Spleen (tissue), 11 donors: Measurements from ENCODE around the gene KIAA2012. TPM values are rescaled to one million over a fixed set of nuclear protein-coding genes. Genes with fewer than 3 reads are reported as not detected.

Experiments used
- DNase-seq: peaks from one replicate; pipeline ENCODE4 v3.0.0-alpha.2; 2020
- H3K27ac ChIP-seq, 8 donors: fragments of 200-600 bp; sonication (generic) in 7 of 8; 1 replicate in 4 of 8; 2 replicates in 4 of 8; pipeline versions ENCODE4 v1.5.0 to v1.8.0; 2016 to 2021; ENCODE audit warnings: inconsistent platforms in 4 of 8, mild to moderate bottlenecking in 4 of 8, moderate library complexity in 1 of 8
- H3K27me3 ChIP-seq, 7 donors: fragments of 200-600 bp; sonication (generic) in 6 of 7; replicated peaks in 1 of 7; 1 replicate in 4 of 7; 2 replicates in 3 of 7; pipeline versions ENCODE4 v1.5.0 to v1.8.0; 2016 to 2021; ENCODE audit warnings: inconsistent platforms in 3 of 7, mild to moderate bottlenecking in 1 of 7
- H3K36me3 ChIP-seq, 6 donors: fragments of 200-600 bp; sonication (generic) in 5 of 6; 1 replicate in 4 of 6; 2 replicates in 2 of 6; pipeline versions ENCODE4 v1.5.0 to v1.8.0; 2016 to 2021; ENCODE audit warnings: inconsistent platforms in 2 of 6
- H3K4me1 ChIP-seq, 6 donors: fragments of 200-600 bp; sonication (generic) in 5 of 6; 1 replicate in 3 of 6; 2 replicates in 3 of 6; pipeline versions ENCODE4 v1.5.0 to v1.8.0; 2016 to 2021; ENCODE audit warnings: inconsistent platforms in 3 of 6
- H3K4me3 ChIP-seq, 8 donors: fragments of 200-600 bp; sonication (generic) in 7 of 8; 1 replicate in 4 of 8; 2 replicates in 4 of 8; pipeline versions ENCODE4 v1.5.0 to v1.8.0; 2016 to 2021; ENCODE audit warnings: inconsistent platforms in 4 of 8, mild to moderate bottlenecking in 4 of 8, moderate library complexity in 2 of 8
- H3K9me3 ChIP-seq, 8 donors: fragments of 200-600 bp; sonication (generic) in 7 of 8; 1 replicate in 4 of 8; 2 replicates in 4 of 8; pipeline versions ENCODE4 v1.5.0 to v1.8.0; 2016 to 2021; ENCODE audit warnings: inconsistent platforms in 4 of 8
- POLR2A ChIP-seq, 3 donors: fragments of 450-650 bp; IDR thresholded peaks; one replicate each; pipeline ENCODE4 v1.5.1; 2017; ENCODE audit warnings: antibody characterized with exemption in 3 of 3, mild to moderate bottlenecking in 1 of 3
- POLR2AphosphoS5 ChIP-seq, 3 donors: sonication (generic); formaldehyde crosslinking; IDR thresholded peaks; one replicate each; pipeline ENCODE4 v1.5.1; 2017; ENCODE audit warnings: antibody characterized with exemption in 3 of 3
- WGBS, 5 donors: extraction: QIAGEN DNeasy Blood & Tissue Kit in 3 of 5; methylation state at CpG; one replicate each; pipeline versions ENCODE4 v1.1.5 to v1.1.7; 2013 to 2018; 5-methylcytosine and 5-hydroxymethylcytosine counted together
- intact Hi-C: fragments of 100-400 bp; cut with DNase I; formaldehyde crosslinking; loops from one replicate; pipeline ENCODE4 v1.15.0; 2023; ENCODE audit warnings: low total_unique reads
- polyA plus RNA-seq, 3 donors: library from polyadenylated mRNA; stranded (reverse); fragments of 200-250 nt; gene quantifications; one replicate each; pipeline ENCODE4 v1.2.1, GENCODE V29; 2013
- total RNA-seq, 7 donors: library from RNA; depleted of rRNA in 3 of 7; stranded (reverse); fragments of >200 nt in 3 of 7; fragmentation: NEBNext Ultra II Directional in 4 of 7; extraction: Animal tissue kit (Norgen Biotek cat#: 25700) in 4 of 7; gene quantifications; one replicate each; pipeline versions ENCODE4 v1.1.0 to v1.2.1, GENCODE V29; 2016 to 2021
- TF ChIP-seq, protein P1 (sequence below), 11 experiments: fragments of 200-600 bp in 7 of 11; fragments of 450-650 bp in 4 of 11; sonication (generic) in 4 of 11; IDR thresholded peaks in 8 of 11; conservative IDR thresholded peaks in 3 of 11; 1 replicate in 7 of 11; 2 replicates in 4 of 11; pipeline versions ENCODE4 v1.4.0 to v1.8.0; 2016 to 2021; ENCODE audit warnings: antibody characterized with exemption in 11 of 11, inconsistent platforms in 4 of 11, mild to moderate bottlenecking in 1 of 11
- donor health status: healthy with polysubstance abuse.
- donor health status: DM: no; HTN: no; CAD: no; lungs with moderate emphysema.
- donor health status: DM: no; HTN: no; CAD: no.
- donor health status: Bipolar disorder and iron deficiency.
- donor health status: healthy.
- donor health status: DM: no; HTN: no; CAD: no.
- donor health status: DM: yes; HTN: yes; CAD: no.

Gene KIAA2012
- total and polyA plus RNA-seq, 10 donors: not detected

DNA sequence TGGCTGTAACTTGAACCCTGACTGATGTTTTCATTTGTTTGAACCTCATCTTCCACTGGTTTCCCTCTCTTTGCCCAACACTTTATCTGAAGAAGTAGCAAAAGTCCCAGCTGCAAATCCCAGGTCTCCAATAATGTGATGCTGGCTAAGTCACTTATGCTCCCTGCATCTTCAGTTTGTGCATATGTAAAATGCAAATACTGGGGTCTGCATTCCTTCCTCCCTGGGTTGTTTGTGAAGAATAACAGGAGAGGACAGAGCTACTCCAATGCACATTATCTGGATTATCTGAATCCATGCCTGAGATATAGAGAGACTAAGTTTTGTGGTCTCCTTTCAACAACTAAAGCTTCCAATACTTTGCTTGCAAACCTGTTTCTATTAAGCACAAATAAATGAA is 22.2 kb downstream of the KIAA2012 start:
- no peaks in the 10 kb centered on the region for H3K9me3 ChIP-seq
- H3K4me1 ChIP-seq: peaks cover 0 to 10% (median 0%) of the 10 kb centered on the region in 6 donors
- TF ChIP-seq POLR2A (IDR thresholded peaks at IDR 0.05): no peak
- TF ChIP-seq, protein P1, sequence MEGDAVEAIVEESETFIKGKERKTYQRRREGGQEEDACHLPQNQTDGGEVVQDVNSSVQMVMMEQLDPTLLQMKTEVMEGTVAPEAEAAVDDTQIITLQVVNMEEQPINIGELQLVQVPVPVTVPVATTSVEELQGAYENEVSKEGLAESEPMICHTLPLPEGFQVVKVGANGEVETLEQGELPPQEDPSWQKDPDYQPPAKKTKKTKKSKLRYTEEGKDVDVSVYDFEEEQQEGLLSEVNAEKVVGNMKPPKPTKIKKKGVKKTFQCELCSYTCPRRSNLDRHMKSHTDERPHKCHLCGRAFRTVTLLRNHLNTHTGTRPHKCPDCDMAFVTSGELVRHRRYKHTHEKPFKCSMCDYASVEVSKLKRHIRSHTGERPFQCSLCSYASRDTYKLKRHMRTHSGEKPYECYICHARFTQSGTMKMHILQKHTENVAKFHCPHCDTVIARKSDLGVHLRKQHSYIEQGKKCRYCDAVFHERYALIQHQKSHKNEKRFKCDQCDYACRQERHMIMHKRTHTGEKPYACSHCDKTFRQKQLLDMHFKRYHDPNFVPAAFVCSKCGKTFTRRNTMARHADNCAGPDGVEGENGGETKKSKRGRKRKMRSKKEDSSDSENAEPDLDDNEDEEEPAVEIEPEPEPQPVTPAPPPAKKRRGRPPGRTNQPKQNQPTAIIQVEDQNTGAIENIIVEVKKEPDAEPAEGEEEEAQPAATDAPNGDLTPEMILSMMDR (IDR thresholded peaks at IDR 0.05 in 8 of 11, conservative IDR thresholded peaks at IDR 0.05 in 3 of 11): no peak
- no peak for DNase-seq
- no peaks in the 10 kb centered on the region for H3K27me3 ChIP-seq
- intact Hi-C loops: no loop called here
- no peaks in the 10 kb centered on the region for H3K36me3 ChIP-seq
- H3K27ac ChIP-seq: no peak overlapping the region
- no peak overlapping the region for H3K4me3 ChIP-seq

DNA sequence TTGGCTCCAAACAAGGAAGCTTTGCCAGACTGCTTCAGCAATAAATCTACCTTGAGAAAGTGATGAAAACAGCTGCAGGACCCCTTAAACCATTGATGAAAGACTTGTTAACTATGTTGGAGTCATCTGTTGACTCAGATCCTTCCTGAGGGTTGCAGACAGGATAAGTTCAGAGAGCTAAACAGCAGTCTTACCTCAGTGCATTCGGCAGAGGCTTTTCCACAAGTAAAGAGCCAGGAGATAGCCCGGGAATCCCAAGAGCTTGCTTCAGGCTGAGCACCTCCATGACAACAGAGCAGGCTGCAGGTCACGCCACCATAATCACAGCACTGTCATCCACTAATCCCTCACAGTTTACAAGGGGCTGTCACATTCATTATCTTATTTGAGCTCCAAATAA is 23.7 kb downstream of the KIAA2012 start:
- no peak overlapping the region for H3K4me3 ChIP-seq
- no peaks in the 10 kb centered on the region for H3K27me3 ChIP-seq
- WGBS, 5 donors: 58 to 83% (median 63%) methylated on average over 1 to 3 of the region's 3 CpGs
- H3K9me3 ChIP-seq: no peaks in the 10 kb centered on the region
- no peaks in the 10 kb centered on the region for H3K36me3 ChIP-seq
- no peak for DNase-seq
- no peak overlapping the region for H3K27ac ChIP-seq
- H3K4me1 ChIP-seq: peaks cover 0 to 4% (median 0%) of the 10 kb centered on the region in 6 donors
- intact Hi-C loops: no loop called here
- TF ChIP-seq, protein P1 (IDR thresholded peaks at IDR 0.05 in 8 of 11, conservative IDR thresholded peaks at IDR 0.05 in 3 of 11): no peak
- TF ChIP-seq POLR2AphosphoS5 (IDR thresholded peaks at IDR 0.05) (no peak), POLR2A (IDR thresholded peaks at IDR 0.05) (no peak)

DNA sequence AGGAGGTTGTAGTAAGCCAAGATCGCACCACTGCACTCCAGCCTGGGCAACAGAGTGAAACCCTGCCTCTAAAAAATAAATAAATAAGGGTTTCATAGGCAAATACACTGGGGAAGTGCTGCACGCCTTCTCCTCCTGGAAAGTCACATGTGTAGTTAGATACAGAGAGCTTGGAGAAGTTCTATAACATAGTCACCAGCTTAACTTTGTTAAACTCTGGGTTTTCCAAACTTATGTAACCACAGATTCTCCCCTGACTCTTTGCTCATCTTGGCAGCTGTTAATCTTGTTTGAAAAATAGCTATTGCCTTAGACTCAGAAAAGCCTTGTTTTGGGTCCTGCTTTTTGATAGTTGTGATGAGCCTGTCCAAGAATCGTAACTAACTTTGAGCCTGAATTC is 25.2 kb downstream of the KIAA2012 start:
- H3K36me3 ChIP-seq: no peaks in the 10 kb centered on the region
- no peak overlapping the region for H3K4me3 ChIP-seq
- H3K9me3 ChIP-seq: no peaks in the 10 kb centered on the region
- DNase-seq: no peak
- no peak overlapping the region for H3K27ac ChIP-seq
- WGBS, 5 donors: 80 to 95% (median 86%) methylated on average over 3 of the region's 3 CpGs
- H3K4me1 ChIP-seq: no peaks in the 10 kb centered on the region
- no peak for TF ChIP-seq POLR2AphosphoS5 (IDR thresholded peaks at IDR 0.05)
- TF ChIP-seq, protein P1 (IDR thresholded peaks at IDR 0.05 in 8 of 11, conservative IDR thresholded peaks at IDR 0.05 in 3 of 11): no peak
- H3K27me3 ChIP-seq: no peaks in the 10 kb centered on the region
- intact Hi-C loops: no loop called here

DNA sequence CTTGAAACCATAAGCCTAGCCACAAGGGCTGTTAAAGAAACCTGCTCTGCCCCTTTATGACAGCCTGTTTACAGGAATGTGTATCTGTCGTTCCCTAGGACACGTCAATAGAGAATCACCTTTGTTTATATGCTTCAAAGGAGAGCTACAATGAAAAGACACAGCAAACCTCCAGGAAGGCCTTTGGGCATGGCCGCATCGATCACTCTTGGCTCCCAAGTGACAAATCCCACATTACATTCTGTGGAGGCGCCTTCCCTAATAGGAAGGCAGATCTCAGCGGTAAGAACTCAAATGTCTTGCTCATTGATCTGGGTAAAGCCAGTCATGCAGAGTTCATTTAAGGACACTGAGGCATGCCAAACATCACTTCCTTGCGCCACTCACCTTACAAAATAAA is 26.5 kb downstream of the KIAA2012 start:
- no peaks in the 10 kb centered on the region for H3K36me3 ChIP-seq
- no peak overlapping the region for H3K27ac ChIP-seq
- TF ChIP-seq, protein P1 (IDR thresholded peaks at IDR 0.05 in 8 of 11, conservative IDR thresholded peaks at IDR 0.05 in 3 of 11): no peak
- TF ChIP-seq POLR2A (IDR thresholded peaks at IDR 0.05) (no peak), POLR2AphosphoS5 (IDR thresholded peaks at IDR 0.05) (no peak)
- no peaks in the 10 kb centered on the region for H3K27me3 ChIP-seq
- H3K4me1 ChIP-seq: no peaks in the 10 kb centered on the region
- no peaks in the 10 kb centered on the region for H3K9me3 ChIP-seq
- intact Hi-C loops: no loop called here
- no peak overlapping the region for H3K4me3 ChIP-seq
- DNase-seq: no peak
- WGBS, 5 donors: 87 to 92% (median 88%) methylated on average over 7 of the region's 7 CpGs
